ENCODE results near the gene DNHD1.

- TF ChIP-seq POLR2AphosphoS5 (IDR thresholded peaks at IDR 0.05; ENCODE audit: low read depth) (no peak), EZH2phosphoT487 (IDR thresholded peaks at IDR 0.05; ENCODE audit: unreplicated experiment) (no peak), CTCF (conservative IDR thresholded peaks at IDR 0.05; ENCODE audit: low read depth in 2 of 2) (peak; percentile 38 to 64; a peak in 3 of 4 replicates), EZH2 (IDR thresholded peaks at IDR 0.05; ENCODE audit: low read depth, unreplicated experiment) (no peak)
Measured at GRCh38 chr11:6475936-6476335, 21.1 kb upstream of the DNHD1 start.
